Stimulated activated CD4-positive, alpha-beta T cell treated with anti-CD3 and anti-CD28 coated beads, Interleukin-4, amount 100 ng/mL, for 48 hours (primary cell): Measurements from ENCODE around the gene IL23R.

ENCODE experiments used
- DNase-seq, 2 donors: peaks; one replicate each; pipeline ENCODE4 v3.0.0-alpha.2; 2020; ENCODE audit warnings: low read depth in 2 of 2

Gene IL23R

GRCh38 chr1:67304023-67304422 is 137.8 kb downstream of the IL23R start:
- DNase-seq = no peak

- no peak for DNase-seq
Measured at GRCh38 chr1:67306547-67306946, 140.3 kb downstream of the IL23R start.

- peak; percentile 27 to 55 for DNase-seq
Measured at GRCh38 chr1:67307251-67308060, 141.2 kb downstream of the IL23R start, which contains the start of gene IL12RB2. Gene IL12RB2, plus strand, starts transcription at chr1:67307873. Its CDS starts 12,496 bp downstream, at chr1:67320369.

- no peak for DNase-seq
Measured at GRCh38 chr1:67308136-67308535, 141.9 kb downstream of the IL23R start.
